OCI-LY1 (cell line): ENCODE measurements around the gene XKRX.

Source experiments
- H2AFZ ChIP-seq: fragments of 200-600 bp; sonication (generic), shearing (Covaris generic); 2 replicates; pipeline ENCODE4 v1.6.0; 2014; ENCODE audit warnings: antibody characterized with exemption, mild to moderate bottlenecking, low read length
- H3F3A ChIP-seq: fragments of 200-600 bp; sonication (generic), shearing (Covaris generic); 2 replicates; pipeline ENCODE4 v1.6.0; 2014; ENCODE audit warnings: mild to moderate bottlenecking, antibody characterized with exemption, low read length, moderate library complexity; ENCODE audit not compliant: insufficient read depth
- H3K27ac ChIP-seq: fragments of 200-600 bp; sonication (generic); 2 replicates; pipeline ENCODE4 v1.5.1; 2014; ENCODE audit warnings: low read length, mixed run types, mild to moderate bottlenecking, low read depth; ENCODE audit not compliant: poor library complexity, severe bottlenecking
- H3K27me3 ChIP-seq: fragments of 200-600 bp; sonication (generic); 2 replicates; pipeline ENCODE4 v1.6.0; 2014; ENCODE audit warnings: antibody characterized with exemption, mild to moderate bottlenecking, low read length, moderate library complexity; ENCODE audit not compliant: insufficient read depth
- H3K36me3 ChIP-seq: fragments of 200-600 bp; sonication (generic); 2 replicates; pipeline ENCODE4 v1.6.1; 2014; ENCODE audit warnings: mild to moderate bottlenecking, antibody characterized with exemption, low read length, moderate library complexity, mixed read lengths; ENCODE audit not compliant: insufficient read depth
- H3K4me1 ChIP-seq: fragments of 200-600 bp; sonication (generic); 2 replicates; pipeline ENCODE4 v1.5.1; 2014; ENCODE audit warnings: mild to moderate bottlenecking, low read length, moderate library complexity; ENCODE audit not compliant: insufficient read depth, severe bottlenecking
- H3K4me2 ChIP-seq: fragments of 200-600 bp; sonication (generic), shearing (Covaris generic); 2 replicates; pipeline ENCODE4 v1.6.1; 2014; ENCODE audit warnings: low read length
- H3K4me3 ChIP-seq: fragments of 200-600 bp; sonication (generic); 2 replicates; pipeline ENCODE4 v1.5.1; 2014; ENCODE audit warnings: low read length, low read depth, mild to moderate bottlenecking, mixed read lengths; ENCODE audit not compliant: poor library complexity, severe bottlenecking
- H3K79me2 ChIP-seq: fragments of 200-600 bp; shearing (Covaris generic); 2 replicates; pipeline ENCODE4 v1.6.1; 2016; ENCODE audit warnings: mixed run types, low read length, mixed read lengths; ENCODE audit not compliant: insufficient read depth
- H3K9ac ChIP-seq: fragments of 200-600 bp; sonication (generic), shearing (Covaris generic); 2 replicates; pipeline ENCODE4 v1.6.1; 2014; ENCODE audit warnings: mild to moderate bottlenecking, low read length, mixed read lengths
- H3K9me2 ChIP-seq: fragments of 200-600 bp; sonication (generic), shearing (Covaris generic); 2 replicates; pipeline ENCODE4 v1.6.1; 2014; ENCODE audit warnings: low read depth, mild to moderate bottlenecking, low read length, mixed read lengths
- H3K9me3 ChIP-seq: fragments of 200-600 bp; shearing (Covaris generic); 2 replicates; pipeline ENCODE4 v1.6.1; 2014; ENCODE audit warnings: low read length, mixed read lengths
- H4K20me1 ChIP-seq: fragments of 200-600 bp; sonication (generic), shearing (Covaris generic); 2 replicates; pipeline ENCODE4 v1.6.0; 2016; ENCODE audit warnings: mild to moderate bottlenecking, low read length; ENCODE audit not compliant: insufficient read depth
- CTCF ChIP-seq: fragments of 200-600 bp; sonication (generic), shearing (Covaris generic); IDR thresholded peaks from 2 replicates; pipeline ENCODE4 v1.5.1; 2017; ENCODE audit warnings: mild to moderate bottlenecking, antibody characterized with exemption, low read length, moderate library complexity, mixed read lengths
- EZH2 ChIP-seq: fragments of 200-600 bp; sonication (generic), shearing (Covaris generic); IDR thresholded peaks from 2 replicates; pipeline ENCODE4 v1.8.0; 2017; ENCODE audit warnings: borderline replicate concordance, mixed run types, mild to moderate bottlenecking, antibody characterized with exemption, low read length, moderate library complexity, mixed read lengths

The XKRX gene

GRCh38 chrX:100883654-100884053 is 45.1 kb downstream of the XKRX start:
- H3K9me2 ChIP-seq: no peaks in the 10 kb centered on the region
- peaks cover 12% of the 10 kb centered on the region for H3K4me1 ChIP-seq
- no peak for TF ChIP-seq EZH2
- TF ChIP-seq CTCF: no peak
- H3K9ac ChIP-seq: no peak overlapping the region
- H3K9me3 ChIP-seq: no peaks in the 10 kb centered on the region
- no peaks in the 10 kb centered on the region for H3K36me3 ChIP-seq
- no peaks in the 10 kb centered on the region for H3K27me3 ChIP-seq
- no peaks in the 10 kb centered on the region for H3F3A ChIP-seq
- no peak overlapping the region for H3K4me3 ChIP-seq
- no peak overlapping the region for H3K27ac ChIP-seq
- H3K4me2 ChIP-seq: peak overlapping the region; percentile 42; the same call in 1 of the 2 replicates
- H2AFZ ChIP-seq: no peak overlapping the region
- H3K79me2 ChIP-seq: no peaks in the 10 kb centered on the region
- H4K20me1 ChIP-seq: no peaks in the 10 kb centered on the region

GRCh38 chrX:100880368-100880767 is 48.3 kb downstream of the XKRX start:
- no peaks in the 10 kb centered on the region for H3K79me2 ChIP-seq
- H3K9me3 ChIP-seq: no peaks in the 10 kb centered on the region
- H4K20me1 ChIP-seq: no peaks in the 10 kb centered on the region
- TF ChIP-seq EZH2 (no peak), CTCF (no peak)
- no peaks in the 10 kb centered on the region for H3F3A ChIP-seq
- H3K36me3 ChIP-seq: no peaks in the 10 kb centered on the region
- no peaks in the 10 kb centered on the region for H3K27me3 ChIP-seq
- no peak overlapping the region for H2AFZ ChIP-seq
- H3K9ac ChIP-seq: no peak overlapping the region
- no peaks in the 10 kb centered on the region for H3K9me2 ChIP-seq
- H3K4me1 ChIP-seq: peaks cover 12% of the 10 kb centered on the region
- H3K27ac ChIP-seq: no peak overlapping the region
- no peak overlapping the region for H3K4me3 ChIP-seq
- no peak overlapping the region for H3K4me2 ChIP-seq

GRCh38 chrX:100874325-100874724 is 54.4 kb downstream of the XKRX start, which contains the start of gene NOX1:
Gene NOX1, minus strand, starts transcription at chrX:100874359. Its CDS starts 220 bp downstream, at chrX:100874139.
- no peaks in the 10 kb centered on the region for H3K27me3 ChIP-seq
- no peak within 1 kb of the TSS for H2AFZ ChIP-seq
- H3K27ac ChIP-seq: no peak within 1 kb of the TSS
- H3K9ac ChIP-seq: no peak within 1 kb of the TSS
- H4K20me1 ChIP-seq: no peaks in the 10 kb centered on the region
- H3K4me3 ChIP-seq: no peak within 1 kb of the TSS
- no peaks in the 10 kb centered on the region for H3K79me2 ChIP-seq
- H3K4me2 ChIP-seq: no peak within 1 kb of the TSS
- H3K36me3 ChIP-seq: no peaks in the 10 kb centered on the region
- no peaks in the 10 kb centered on the region for H3F3A ChIP-seq
- H3K9me3 ChIP-seq: no peaks in the 10 kb centered on the region
- no peaks in the 10 kb centered on the region for H3K9me2 ChIP-seq
- TF ChIP-seq EZH2 (no peak), CTCF (no peak)
- no peaks in the 10 kb centered on the region for H3K4me1 ChIP-seq
